H9 (cell line): Measurements from ENCODE around the gene APOL1. TPM values are rescaled to one million over a fixed set of nuclear protein-coding genes. Genes with fewer than 3 reads are reported as not detected.

Experiments
- DNase-seq: peaks from one replicate; pipeline ENCODE4 v3.0.0-alpha.2; 2017
- H2AFZ ChIP-seq: one replicate; pipeline ENCODE4 v1.6.1; 2013; ENCODE audit warnings: mild to moderate bottlenecking, low read length, control low read depth, moderate library complexity
- H2AK5ac ChIP-seq: 2 replicates; pipeline ENCODE4 v1.6.1; 2013; ENCODE audit warnings: low read length, control low read depth, mixed read lengths; ENCODE audit not compliant: insufficient read length
- H2BK120ac ChIP-seq: one replicate; pipeline ENCODE4 v1.6.1; 2013; ENCODE audit warnings: low read depth, mild to moderate bottlenecking, low read length, control low read depth, inconsistent platforms; ENCODE audit not compliant: poor library complexity, severe bottlenecking
- H2BK12ac ChIP-seq: 2 replicates; pipeline ENCODE4 v1.6.1; 2013; ENCODE audit warnings: low read length, control low read depth, mixed read lengths, low read depth; ENCODE audit not compliant: insufficient read length
- H2BK15ac ChIP-seq: 2 replicates; pipeline ENCODE4 v1.6.1; 2013; ENCODE audit warnings: low read depth, low read length, control low read depth
- H2BK20ac ChIP-seq: one replicate; pipeline ENCODE4 v1.6.1; 2013; ENCODE audit warnings: low read depth, mild to moderate bottlenecking, low read length, control low read depth, inconsistent platforms; ENCODE audit not compliant: poor library complexity, severe bottlenecking
- H2BK5ac ChIP-seq: 2 replicates; pipeline ENCODE4 v1.6.1; 2013; ENCODE audit warnings: low read length, control low read depth, mixed read lengths; ENCODE audit not compliant: insufficient read length
- H3K14ac ChIP-seq: 2 replicates; pipeline ENCODE4 v1.6.1; 2013; ENCODE audit warnings: low read length, control low read depth; ENCODE audit not compliant: insufficient read depth
- H3K18ac ChIP-seq: 2 replicates; pipeline ENCODE4 v1.6.1; 2013; ENCODE audit warnings: low read depth, mild to moderate bottlenecking, mixed read lengths, low read length, control low read depth; ENCODE audit not compliant: insufficient read length
- H3K23ac ChIP-seq: 2 replicates; pipeline ENCODE4 v1.6.1; 2013; ENCODE audit warnings: low read length, control low read depth, mixed read lengths, low read depth; ENCODE audit not compliant: insufficient read length
- H3K23me2 ChIP-seq: 2 replicates; pipeline ENCODE4 v1.6.1; 2013; ENCODE audit warnings: low read depth, mild to moderate bottlenecking, mixed read lengths, low read length, control low read depth; ENCODE audit not compliant: insufficient read length, poor library complexity, severe bottlenecking
- H3K27ac ChIP-seq: 2 replicates; pipeline ENCODE4 v1.5.1; 2013; ENCODE audit warnings: low read length, control low read depth, mixed read lengths, low read depth; ENCODE audit not compliant: insufficient read length
- H3K27me3 ChIP-seq: 2 replicates; pipeline ENCODE4 v1.6.1; 2013; ENCODE audit warnings: low read length, control low read depth, inconsistent platforms; ENCODE audit not compliant: insufficient read depth
- H3K4ac ChIP-seq: 2 replicates; pipeline ENCODE4 v1.6.1; 2013; ENCODE audit warnings: low read depth, mild to moderate bottlenecking, control low read depth, inconsistent platforms, low read length, moderate library complexity
- H3K4me1 ChIP-seq: 2 replicates; pipeline ENCODE4 v1.6.1; 2013; ENCODE audit warnings: low read length, control low read depth, inconsistent platforms; ENCODE audit not compliant: insufficient read depth
- H3K4me2 ChIP-seq: 2 replicates; pipeline ENCODE4 v1.6.1; 2013; ENCODE audit warnings: low read length, control low read depth, mixed read lengths; ENCODE audit not compliant: insufficient read length, insufficient read depth
- H3K56ac ChIP-seq: 2 replicates; pipeline ENCODE4 v1.6.1; 2013; ENCODE audit warnings: low read depth, mild to moderate bottlenecking, mixed read lengths, low read length, control low read depth; ENCODE audit not compliant: insufficient read length
- H3K79me1 ChIP-seq: 2 replicates; pipeline ENCODE4 v1.6.1; 2013; ENCODE audit warnings: low read depth, mild to moderate bottlenecking, moderate library complexity, low read length, control low read depth, inconsistent platforms; ENCODE audit not compliant: insufficient read depth, poor library complexity, severe bottlenecking
- H3K79me2 ChIP-seq: 2 replicates; pipeline ENCODE4 v1.6.1; 2013; ENCODE audit warnings: low read length, control low read depth, inconsistent platforms; ENCODE audit not compliant: insufficient read depth
- H3K9ac ChIP-seq: 2 replicates; pipeline ENCODE4 v1.6.1; 2013; ENCODE audit warnings: low read length, control low read depth, mixed read lengths; ENCODE audit not compliant: insufficient read length; ENCODE audit errors: extremely low read depth
- H3K9me3 ChIP-seq: one replicate; pipeline ENCODE4 v1.6.1; 2013; ENCODE audit warnings: low read depth, low read length, inconsistent platforms; ENCODE audit not compliant: control insufficient read depth
- H3T11ph ChIP-seq: one replicate; pipeline ENCODE4 v1.6.1; 2013; ENCODE audit warnings: mild to moderate bottlenecking, low read length, control low read depth, inconsistent platforms
- H4K20me1 ChIP-seq: one replicate; pipeline ENCODE4 v1.6.1; 2013; ENCODE audit not compliant: control insufficient read depth, insufficient read length, insufficient read depth
- H4K5ac ChIP-seq: 2 replicates; pipeline ENCODE4 v1.6.1; 2013; ENCODE audit warnings: low read depth, mild to moderate bottlenecking, mixed read lengths, low read length, control low read depth; ENCODE audit not compliant: insufficient read length
- H4K8ac ChIP-seq: replicated peaks from 2 replicates; pipeline ENCODE4 v1.6.1; 2013; ENCODE audit warnings: low read length, control low read depth, mixed read lengths, low read depth; ENCODE audit not compliant: insufficient read length
- H4K91ac ChIP-seq: 2 replicates; pipeline ENCODE4 v1.6.1; 2013; ENCODE audit warnings: low read depth, mild to moderate bottlenecking, moderate library complexity, mixed read lengths, low read length, control low read depth; ENCODE audit not compliant: insufficient read length
- H3K27ac Mint-ChIP-seq, 3 experiments: 2 replicates in 2 of 3; 3 replicates in 1 of 3; pipeline ENCODE4 v1.8.0; 2020 to 2021; ENCODE audit warnings: mixed read lengths in 3 of 3, mild to moderate bottlenecking in 1 of 3, moderate library complexity in 1 of 3
- H3K27me3 Mint-ChIP-seq: 2 replicates; pipeline ENCODE4 v1.8.0; 2021; ENCODE audit warnings: low read depth, mild to moderate bottlenecking, moderate library complexity, mixed read lengths
- H3K36me3 Mint-ChIP-seq, 3 experiments: 2 replicates in 2 of 3; 3 replicates in 1 of 3; pipeline ENCODE4 v1.8.0; 2020 to 2021; ENCODE audit warnings: low read depth in 3 of 3, mixed read lengths in 3 of 3; ENCODE audit not compliant: insufficient read depth in 1 of 3
- H3K4me1 Mint-ChIP-seq, 2 experiments: 2 replicates each; pipeline ENCODE4 v1.8.0; 2020; ENCODE audit warnings: mixed read lengths in 2 of 2
- H3K4me3 Mint-ChIP-seq, 2 experiments: 2 replicates in 1 of 2; 3 replicates in 1 of 2; pipeline ENCODE4 v1.8.0; 2020 to 2021; ENCODE audit warnings: mild to moderate bottlenecking in 2 of 2, mixed read lengths in 2 of 2, moderate library complexity in 1 of 2
- H3K9me3 Mint-ChIP-seq, 2 experiments: 2 replicates in 1 of 2; 3 replicates in 1 of 2; pipeline ENCODE4 v1.8.0; 2020; ENCODE audit warnings: mild to moderate bottlenecking in 2 of 2, mixed read lengths in 2 of 2, moderate library complexity in 1 of 2
- CTCF ChIP-seq: fragments of 200-600 bp; sonication (generic); conservative IDR thresholded peaks from 3 replicates; pipeline ENCODE4 v1.8.0; 2021; ENCODE audit warnings: antibody characterized with exemption, mild to moderate bottlenecking
- whole genome bisulfite sequencing: extraction: QIAGEN DNeasy Blood & Tissue Kit; methylation state at CpG from one replicate; pipeline ENCODE4 v1.1.7; 2013; ENCODE audit warnings: missing lambda C conversion rate, low lambda C conversion rate, mixed read lengths; ENCODE audit not compliant: insufficient read length; ENCODE audit errors: extremely low coverage; 5-methylcytosine and 5-hydroxymethylcytosine counted together
- total RNA-seq: library from RNA; stranded (reverse); gene quantifications from 2 replicates; pipeline ENCODE4 v1.2.1, GENCODE V29; 2021

The APOL1 gene
- total RNA-seq, 1 experiment from 2014 or later, result not detected

- Histone ChIP-seq H3K23ac (no peak overlapping the region), H4K20me1 (no peaks in the 10 kb centered on the region), H3K9me3 (no peaks in the 10 kb centered on the region), H3K14ac (no peak overlapping the region), H2BK120ac (no peak overlapping the region), H4K91ac (no peak overlapping the region), H3K4me2 (no peak overlapping the region), H2BK5ac (no peak overlapping the region), H3T11ph (no peak overlapping the region), H3K79me1 (no peaks in the 10 kb centered on the region), H3K27me3 (no peaks in the 10 kb centered on the region), H3K4ac (no peak overlapping the region), H3K27ac (no peak overlapping the region), H2BK20ac (no peak overlapping the region), H2BK12ac (no peak overlapping the region), H2AFZ (no peak overlapping the region), H2BK15ac (no peak overlapping the region), H3K56ac (no peak overlapping the region), H4K5ac (no peak overlapping the region), H3K4me1 (no peaks in the 10 kb centered on the region), H3K23me2 (no peaks in the 10 kb centered on the region), H4K8ac (no peak overlapping the region), H3K18ac (no peak overlapping the region), H3K79me2 (no peaks in the 10 kb centered on the region), H2AK5ac (no peak overlapping the region), H3K9ac (no peak overlapping the region)
- no CpG with 5 or more reads among the region's 13 CpGs for WGBS
- H3K4me1 Mint-ChIP-seq, result 0 out of 4 replicates have a peak, but pooled peaks cover 0 to 3% of the 10 kb centered on the region in 2 experiments
- H3K36me3 Mint-ChIP-seq, result peaks cover 63 to 96% (median 90%) of the 10 kb centered on the region in 3 experiments
- peak; percentile 93 for DNase-seq
- H3K4me3 Mint-ChIP-seq, result peak overlapping the region in 1 of 2 experiments; percentile 24; a peak in 1 of 5 replicates
- H3K9me3 Mint-ChIP-seq, result no peaks in the 10 kb centered on the region
- TF ChIP-seq CTCF, result peak; percentile 98
- H3K27ac Mint-ChIP-seq, result peak overlapping the region in 2 of 3 experiments; percentile 23 to 42; a peak in 1 of 7 replicates
- H3K27me3 Mint-ChIP-seq, result no peaks in the 10 kb centered on the region; the same call in 1 of the 2 replicates
These were observed 48.5 kb downstream of the APOL1 start for GRCh38 chr22:36301384-36301828.
